ENCODE results near the gene MOB3A. TPM values are rescaled to one million over a fixed set of nuclear protein-coding genes. Genes with fewer than 3 reads are reported as not detected.
"Not testable (repeated sequence)": the region's sequence is repeated elsewhere in the genome, so short reads cannot be mapped to it uniquely, and the experiment has no call there.

The MOB3A gene
- total RNA-seq, 1 donor: 40.4 TPM

DNA sequence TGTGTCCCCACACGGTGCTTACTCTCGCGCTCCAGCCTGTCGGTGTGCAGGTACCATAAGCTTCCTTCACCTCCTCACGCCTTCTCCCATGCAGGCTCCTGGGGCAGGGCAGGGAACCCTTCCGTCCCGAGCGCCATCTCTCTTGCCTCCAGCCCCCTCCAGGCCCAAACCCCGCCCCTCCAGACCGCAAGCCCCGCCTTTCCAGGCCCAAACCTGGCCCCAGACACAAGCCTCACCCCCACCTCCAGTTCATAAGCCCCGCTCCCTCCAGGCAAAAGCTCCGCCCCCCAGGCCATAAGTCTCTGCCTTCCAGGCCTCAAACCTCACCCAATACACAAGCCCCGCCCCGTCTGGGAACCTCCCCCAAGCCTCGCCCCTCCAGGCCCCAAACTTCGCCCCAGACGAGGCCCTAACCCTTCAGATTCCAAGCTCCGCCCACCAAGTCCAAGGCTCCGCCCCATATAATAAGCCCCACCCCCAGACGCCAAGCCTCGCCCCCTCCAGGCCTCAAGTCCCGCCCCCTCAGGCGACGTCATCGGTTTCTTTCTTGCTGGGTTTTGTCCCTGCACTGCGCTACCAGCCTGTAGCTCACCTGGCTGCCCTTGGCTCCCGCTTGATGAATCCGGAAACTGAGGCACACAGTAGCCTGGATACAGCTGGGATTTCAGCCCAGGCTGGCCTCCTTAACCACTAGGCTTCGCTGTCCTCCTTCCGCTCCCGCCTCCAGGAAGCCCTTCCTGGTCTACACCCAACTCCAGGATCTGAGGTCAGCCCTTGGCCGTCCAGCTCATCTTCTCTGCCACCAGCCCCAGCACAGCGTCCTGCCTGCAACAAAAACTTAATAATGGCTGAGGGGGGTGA lies 61.2 kb downstream of the MOB3A start:
- TF ChIP-seq, protein P1, sequence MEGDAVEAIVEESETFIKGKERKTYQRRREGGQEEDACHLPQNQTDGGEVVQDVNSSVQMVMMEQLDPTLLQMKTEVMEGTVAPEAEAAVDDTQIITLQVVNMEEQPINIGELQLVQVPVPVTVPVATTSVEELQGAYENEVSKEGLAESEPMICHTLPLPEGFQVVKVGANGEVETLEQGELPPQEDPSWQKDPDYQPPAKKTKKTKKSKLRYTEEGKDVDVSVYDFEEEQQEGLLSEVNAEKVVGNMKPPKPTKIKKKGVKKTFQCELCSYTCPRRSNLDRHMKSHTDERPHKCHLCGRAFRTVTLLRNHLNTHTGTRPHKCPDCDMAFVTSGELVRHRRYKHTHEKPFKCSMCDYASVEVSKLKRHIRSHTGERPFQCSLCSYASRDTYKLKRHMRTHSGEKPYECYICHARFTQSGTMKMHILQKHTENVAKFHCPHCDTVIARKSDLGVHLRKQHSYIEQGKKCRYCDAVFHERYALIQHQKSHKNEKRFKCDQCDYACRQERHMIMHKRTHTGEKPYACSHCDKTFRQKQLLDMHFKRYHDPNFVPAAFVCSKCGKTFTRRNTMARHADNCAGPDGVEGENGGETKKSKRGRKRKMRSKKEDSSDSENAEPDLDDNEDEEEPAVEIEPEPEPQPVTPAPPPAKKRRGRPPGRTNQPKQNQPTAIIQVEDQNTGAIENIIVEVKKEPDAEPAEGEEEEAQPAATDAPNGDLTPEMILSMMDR (IDR thresholded peaks at IDR 0.05; ENCODE audit: insufficient read depth, low read length): no peak
- peak; percentile 31 for DNase-seq (ENCODE audit: low read depth)
- no peak overlapping the region for H3K4me3 ChIP-seq (ENCODE audit: low read depth, low read length)

DNA sequence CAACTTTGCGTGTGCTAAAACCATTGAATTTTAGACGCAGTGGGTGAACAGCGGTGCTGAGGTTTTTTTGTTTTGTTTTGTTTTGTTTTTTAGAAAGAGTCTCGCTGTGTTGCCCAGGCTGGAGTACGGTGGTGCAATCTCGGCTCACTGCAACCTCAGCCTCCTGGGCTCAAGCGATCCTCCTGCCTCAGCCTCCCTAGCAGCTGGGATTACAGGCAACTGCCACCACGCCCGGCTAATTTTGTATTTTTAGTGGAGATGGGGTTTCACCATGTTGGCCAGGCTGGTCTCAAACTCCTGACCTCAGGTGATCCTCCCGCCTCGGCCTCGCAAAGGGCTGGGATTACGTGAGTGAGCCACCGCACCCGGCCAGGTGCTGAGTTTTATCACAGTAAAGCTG lies 61.9 kb downstream of the MOB3A start:
- not testable (repeated sequence) for H3K4me3 ChIP-seq (ENCODE audit: low read depth, low read length); DNase-seq (ENCODE audit: low read depth)

DNA sequence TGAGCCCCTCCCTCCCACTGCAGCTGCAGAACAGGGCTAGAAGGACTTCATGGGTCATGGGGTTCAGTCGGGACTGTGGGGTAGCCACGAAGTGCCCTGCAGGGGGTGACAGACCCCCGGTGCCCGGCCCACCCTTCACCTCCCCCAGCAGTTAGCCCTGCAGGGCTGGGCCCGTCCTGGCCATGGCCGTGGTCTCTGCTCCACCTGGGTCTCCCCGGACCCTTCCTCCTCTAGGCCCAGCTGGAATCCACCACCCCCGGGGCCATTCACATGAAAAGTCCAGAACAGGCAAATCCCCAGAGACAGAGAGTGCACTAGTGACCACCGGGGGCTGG lies 62.3 kb downstream of the MOB3A start:
- no peak overlapping the region for H3K4me3 ChIP-seq (ENCODE audit: low read depth, low read length)
- DNase-seq (ENCODE audit: low read depth): no peak
- TF ChIP-seq, protein P1 (IDR thresholded peaks at IDR 0.05; ENCODE audit: insufficient read depth, low read length): no peak

DNA sequence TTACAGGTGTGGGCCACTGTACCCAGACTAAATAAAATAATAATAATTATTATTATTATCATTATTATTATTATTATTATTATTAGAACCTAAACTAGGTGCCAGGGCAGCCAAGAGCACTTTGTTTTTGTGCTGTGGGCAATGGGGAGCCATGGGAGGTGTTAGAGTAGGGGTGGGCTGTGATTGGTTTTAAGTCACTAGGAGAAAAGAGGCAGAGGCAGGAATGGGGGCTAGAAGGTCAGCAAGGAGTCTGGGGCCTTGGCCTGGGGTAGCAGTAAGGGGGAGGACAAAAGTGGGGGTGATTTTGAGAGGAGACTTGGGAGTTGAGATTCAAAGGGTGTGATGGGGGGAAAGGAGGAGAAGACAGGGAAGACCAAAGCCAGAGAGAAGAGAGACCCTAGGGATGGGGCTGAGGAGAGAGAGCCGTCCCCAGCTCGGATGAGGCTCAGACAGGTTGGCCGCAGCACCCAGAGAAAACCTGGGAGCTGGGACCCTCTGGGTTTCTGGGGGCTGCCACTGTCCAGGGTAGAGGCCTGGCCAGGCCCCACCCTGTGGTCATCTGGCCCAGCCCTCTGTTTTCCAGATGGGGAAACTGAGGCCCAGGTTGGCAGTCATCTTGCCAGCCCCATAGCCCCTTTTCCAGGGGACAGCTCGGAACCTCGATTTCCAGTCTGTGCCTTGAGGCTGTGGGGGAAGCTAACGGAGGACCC lies 62.9 kb downstream of the MOB3A start:
- DNase-seq (ENCODE audit: low read depth): no peak
- TF ChIP-seq, protein P1 (IDR thresholded peaks at IDR 0.05; ENCODE audit: insufficient read depth, low read length): no peak
- no peak overlapping the region for H3K4me3 ChIP-seq (ENCODE audit: low read depth, low read length)

DNA sequence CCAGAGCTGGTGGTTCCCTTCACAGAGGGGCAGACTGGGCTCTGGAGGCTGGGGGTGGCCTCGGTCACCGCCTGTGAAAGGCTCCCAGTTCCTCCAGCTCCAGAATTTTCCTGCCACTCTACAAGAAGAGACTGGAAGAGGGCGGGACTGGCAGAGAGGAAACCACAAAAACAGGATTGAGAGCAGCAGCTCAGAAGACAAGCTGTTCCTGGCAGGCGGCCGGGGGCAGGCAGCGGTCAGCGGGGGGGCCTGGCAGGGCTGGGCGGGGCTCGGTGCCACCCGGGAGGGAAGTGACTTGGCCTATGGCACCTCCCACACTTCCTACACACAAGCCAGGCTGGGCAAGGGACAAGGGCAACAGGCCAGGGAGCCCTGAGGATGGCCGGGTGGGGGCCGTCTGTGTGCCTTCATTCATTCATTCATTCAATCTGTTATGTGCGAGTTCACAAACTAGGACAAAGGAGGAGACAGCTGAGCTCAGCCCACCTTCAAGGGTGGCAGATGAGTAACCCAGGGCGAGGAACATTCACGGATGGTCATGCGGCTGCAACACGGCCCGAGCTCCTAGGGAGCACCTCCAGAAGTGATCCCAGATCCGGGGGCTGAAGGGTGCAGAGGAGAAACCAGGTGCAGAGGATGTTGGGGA lies 63.7 kb downstream of the MOB3A start:
- DNase-seq (ENCODE audit: low read depth): peak; percentile 77
- TF ChIP-seq, protein P1 (IDR thresholded peaks at IDR 0.05; ENCODE audit: insufficient read depth, low read length): no peak
- no peak overlapping the region for H3K4me3 ChIP-seq (ENCODE audit: low read depth, low read length)

DNA sequence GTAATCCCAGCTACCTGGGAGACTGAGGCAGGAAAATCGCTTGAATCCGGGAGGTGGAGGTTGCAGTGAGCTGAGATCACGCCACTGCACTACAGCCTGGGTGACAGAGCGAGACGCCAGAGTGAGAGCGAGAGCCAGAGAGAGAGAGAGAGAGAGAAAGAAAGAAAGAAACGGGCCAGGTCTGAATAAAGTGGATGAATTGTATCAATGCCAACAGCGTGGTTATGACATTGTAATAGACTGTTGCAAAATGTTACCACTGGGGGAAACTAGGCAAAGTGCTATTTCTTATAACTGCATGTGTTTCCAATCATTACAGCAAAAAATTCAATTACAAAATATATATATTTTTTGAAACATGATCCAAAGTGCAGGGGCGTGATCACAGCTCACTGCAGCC lies 68.8 kb downstream of the MOB3A start:
- DNase-seq (ENCODE audit: low read depth): peak; percentile 96
- H3K4me3 ChIP-seq (ENCODE audit: low read depth, low read length): no peak overlapping the region
- TF ChIP-seq, protein P1 (IDR thresholded peaks at IDR 0.05; ENCODE audit: insufficient read depth, low read length): peak; percentile 39

DNA sequence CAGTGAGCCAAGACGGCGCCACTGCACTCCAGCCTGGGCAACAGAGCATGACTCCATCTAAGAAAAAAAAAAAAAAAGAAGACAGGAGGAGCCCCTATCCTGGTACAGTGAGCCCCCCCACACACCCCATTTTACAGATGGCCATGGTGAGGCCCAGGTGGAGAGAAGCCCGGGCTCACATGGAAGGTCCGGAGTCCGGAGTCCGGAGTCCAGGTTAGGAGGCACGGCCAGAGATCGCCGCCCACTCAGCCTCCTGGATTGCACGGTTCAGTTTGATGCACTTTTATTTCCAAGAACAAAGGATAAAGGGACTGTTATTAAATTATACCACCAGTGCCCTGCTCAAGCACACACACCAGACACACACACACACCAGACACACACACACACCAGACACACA lies 69.4 kb downstream of the MOB3A start:
- DNase-seq (ENCODE audit: low read depth): no peak
- no peak overlapping the region for H3K4me3 ChIP-seq (ENCODE audit: low read depth, low read length)
- TF ChIP-seq, protein P1 (IDR thresholded peaks at IDR 0.05; ENCODE audit: insufficient read depth, low read length): no peak
